Renal cortical epithelial cell (primary cell): ENCODE results near the gene DDX25. TPM values are rescaled to one million over a fixed set of nuclear protein-coding genes. Genes with fewer than 3 reads are reported as not detected.

Source experiments
- DNase-seq: peaks from one replicate; pipeline ENCODE4 v3.0.0-alpha.2; 2011; ENCODE audit warnings: low read depth
- total RNA-seq: library from RNA; depleted of rRNA; stranded (reverse); fragments of >200 nt; gene quantifications from 2 replicates; pipeline ENCODE4 v1.2.3, GENCODE V29; 2014

The DDX25 gene
- total RNA-seq, 1 donor from 2014 or later = 0.10 TPM

DNA sequence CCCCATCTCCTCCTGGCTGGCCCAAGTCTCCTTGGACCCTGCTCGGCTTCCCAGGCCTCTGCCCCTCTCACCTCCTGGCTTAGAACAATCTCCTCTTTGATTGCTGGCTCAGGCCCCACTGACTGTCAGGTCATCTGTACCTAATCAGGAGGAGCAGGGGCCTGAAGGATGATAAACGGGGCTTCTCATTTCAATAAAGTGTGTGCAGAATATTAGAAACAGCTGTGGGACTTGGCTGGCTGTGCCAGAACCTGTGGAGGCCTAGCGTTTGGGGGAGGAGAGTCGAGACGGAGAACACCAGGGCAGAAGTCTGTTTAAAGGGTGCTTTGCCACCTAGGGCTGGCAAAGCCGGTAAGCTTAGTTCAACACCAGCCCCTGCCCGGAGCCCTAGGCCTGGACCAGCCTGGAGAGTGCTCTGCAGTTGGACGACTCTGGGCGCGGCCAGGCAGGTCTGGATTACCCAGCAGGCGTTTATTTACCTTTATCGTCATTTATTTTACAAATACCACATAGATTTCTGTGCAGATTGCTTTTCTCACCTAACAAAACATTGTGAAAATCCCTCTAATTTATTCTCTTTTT, 31.4 kb downstream of the DDX25 start:
- DNase-seq = no peak

DNA sequence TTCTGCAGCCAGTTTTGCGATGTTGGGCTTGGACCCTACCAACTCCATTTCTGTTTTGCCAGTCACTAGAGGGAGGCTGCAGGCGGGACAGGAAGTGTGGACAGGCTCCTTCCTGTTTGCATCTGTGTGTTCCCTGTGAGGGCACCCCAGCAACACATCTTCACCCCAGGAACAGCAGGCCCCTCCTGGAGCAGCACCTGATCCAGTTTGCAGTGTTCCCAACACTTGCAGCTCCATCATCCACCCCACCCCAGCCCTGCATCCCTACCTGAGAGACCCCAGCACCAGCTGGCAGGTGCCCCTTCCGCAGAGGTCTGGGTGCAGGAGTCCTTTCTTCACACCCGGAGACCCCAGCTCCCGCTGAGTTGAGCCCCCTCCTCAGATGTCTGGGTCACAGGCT, 34.1 kb downstream of the DDX25 start:
- DNase-seq = no peak

DNA sequence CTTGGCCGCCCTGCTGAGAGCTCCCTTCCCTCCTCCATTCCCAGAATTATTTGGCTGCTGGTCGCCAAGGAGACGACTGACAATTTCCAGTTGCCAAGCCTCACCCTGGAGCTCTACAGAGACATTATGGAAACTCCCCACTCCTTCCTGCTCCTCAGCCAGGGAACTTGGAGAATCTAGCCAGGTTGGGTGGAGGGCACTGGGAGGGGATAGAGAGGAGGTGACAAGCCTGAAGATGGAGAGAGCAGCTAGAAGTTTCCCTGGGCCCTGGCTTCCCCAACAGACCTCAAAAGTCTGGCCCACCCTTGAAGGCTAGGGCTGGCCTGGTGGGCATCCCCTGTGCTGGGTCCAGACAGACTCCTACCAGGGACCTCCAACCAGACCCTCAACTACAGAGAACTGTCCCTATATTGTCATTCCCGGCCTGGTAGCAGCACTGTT, 34.8 kb downstream of the DDX25 start:
- DNase-seq = no peak

DNA sequence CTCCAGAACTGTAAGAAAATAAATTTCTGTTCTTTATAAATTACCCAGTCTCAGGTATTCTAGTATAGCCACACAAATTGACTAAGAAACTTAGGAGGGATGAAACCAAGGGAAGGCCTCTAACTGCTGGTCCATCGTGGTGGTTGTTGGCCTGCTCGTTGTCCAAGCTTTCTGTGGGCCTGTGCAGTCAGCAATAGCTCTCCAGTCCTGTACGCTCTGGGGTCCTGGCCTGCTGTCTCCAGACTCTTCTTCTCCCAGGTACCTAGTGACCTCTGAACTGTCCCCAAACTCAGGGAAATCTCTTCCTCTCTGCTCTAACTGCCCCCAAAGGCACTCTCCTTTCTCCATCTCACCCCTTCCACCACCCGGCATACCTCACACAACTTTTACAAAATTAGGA, 35.8 kb downstream of the DDX25 start:
- no peak for DNase-seq

DNA sequence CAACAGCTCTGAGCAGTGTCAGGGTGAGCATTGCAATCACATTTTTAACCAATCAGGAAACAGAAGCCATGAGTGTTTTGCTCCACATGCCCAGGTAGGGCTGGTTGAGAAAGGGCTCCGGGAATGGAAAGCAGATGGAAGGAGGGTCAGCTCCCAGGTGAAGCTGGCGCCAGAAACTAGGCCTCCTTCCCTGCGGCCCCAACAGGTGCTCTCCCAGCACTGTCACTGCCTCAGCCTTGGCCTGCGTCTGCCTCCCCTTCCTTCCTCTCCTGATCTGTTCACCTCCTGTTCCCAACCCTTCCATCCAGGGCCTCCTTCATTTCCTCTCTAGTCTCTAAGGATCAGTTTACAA, 36.9 kb downstream of the DDX25 start:
- DNase-seq = no peak

DNA sequence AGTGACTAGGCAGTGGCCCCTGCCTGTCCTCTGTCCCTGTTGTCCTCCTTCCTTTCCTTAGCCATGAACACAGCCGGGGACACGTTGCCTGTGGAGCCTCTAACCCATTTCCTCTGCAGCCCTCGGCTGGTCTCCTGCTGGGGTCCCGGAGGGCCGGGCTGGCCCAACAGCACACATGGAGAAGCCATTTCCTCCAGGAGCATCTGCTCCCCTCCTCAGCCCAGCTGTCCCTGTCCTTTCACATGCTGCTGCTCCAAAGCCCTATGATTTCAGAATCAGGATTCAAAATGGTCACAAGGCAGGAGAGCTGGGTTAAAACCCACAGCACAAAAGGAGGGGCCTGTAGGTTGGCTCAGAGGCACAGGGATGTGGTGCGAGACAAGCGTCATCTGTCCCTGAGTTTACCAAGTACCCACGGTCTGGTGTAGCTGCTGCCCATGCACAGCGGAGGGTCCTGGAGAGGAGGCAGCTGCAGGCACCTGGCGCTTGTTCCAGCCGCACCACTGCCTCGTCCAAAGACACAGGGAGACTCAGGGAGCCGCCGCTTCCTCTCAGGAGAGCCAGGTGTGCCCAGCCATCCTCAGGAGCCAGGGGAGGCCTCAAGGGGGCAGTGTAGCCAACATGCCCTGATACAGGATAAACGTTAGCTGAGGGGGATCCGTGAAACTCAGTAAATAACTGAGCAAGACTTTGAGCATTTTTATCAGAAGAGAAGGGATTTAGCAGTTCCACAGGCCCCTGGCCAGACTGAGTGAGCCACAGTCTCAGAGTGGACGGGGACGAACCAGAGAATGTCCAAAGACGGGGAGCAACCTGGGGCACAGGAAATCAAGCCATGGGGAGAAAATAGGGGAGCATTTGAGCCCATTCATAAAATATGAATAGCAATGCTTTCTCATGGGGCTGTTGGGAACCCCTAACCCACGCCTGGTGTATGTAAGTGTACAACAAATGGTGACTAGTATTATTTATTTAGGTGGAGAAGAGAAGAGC, 37.6 kb downstream of the DDX25 start:
- DNase-seq = peak; percentile 12

DNA sequence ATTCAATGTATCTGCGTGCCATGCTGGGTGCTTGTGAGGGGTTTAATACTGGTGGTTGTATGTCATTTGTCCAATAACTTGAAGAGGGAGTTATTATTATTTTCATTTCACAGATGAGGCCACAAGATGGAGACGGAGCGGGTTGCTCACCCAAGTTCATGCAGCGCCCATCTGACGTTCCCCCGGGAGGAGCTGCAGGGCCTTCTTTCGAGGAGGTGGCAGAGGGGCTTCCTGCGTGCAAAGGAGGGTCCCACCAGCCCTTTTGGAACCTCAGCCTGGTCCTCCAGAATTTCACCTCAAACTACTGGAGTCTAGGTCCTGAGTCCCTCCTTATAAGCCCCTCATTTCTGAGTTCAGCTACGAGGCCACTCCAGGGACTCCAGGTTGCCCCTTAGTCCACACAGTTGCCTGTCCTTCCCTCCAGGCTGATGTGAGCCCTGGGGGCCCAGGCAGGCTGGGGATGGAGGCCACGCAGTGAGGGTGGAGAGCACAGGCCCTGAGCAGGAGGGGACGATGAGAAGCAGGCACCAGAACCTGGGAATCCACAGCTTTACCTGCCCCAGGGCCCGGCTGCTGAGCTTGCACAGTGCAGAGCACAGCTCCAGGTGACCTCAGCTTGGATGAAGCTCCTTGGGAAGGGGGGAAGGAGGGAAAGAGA, 38.6 kb downstream of the DDX25 start:
- no peak for DNase-seq

DNA sequence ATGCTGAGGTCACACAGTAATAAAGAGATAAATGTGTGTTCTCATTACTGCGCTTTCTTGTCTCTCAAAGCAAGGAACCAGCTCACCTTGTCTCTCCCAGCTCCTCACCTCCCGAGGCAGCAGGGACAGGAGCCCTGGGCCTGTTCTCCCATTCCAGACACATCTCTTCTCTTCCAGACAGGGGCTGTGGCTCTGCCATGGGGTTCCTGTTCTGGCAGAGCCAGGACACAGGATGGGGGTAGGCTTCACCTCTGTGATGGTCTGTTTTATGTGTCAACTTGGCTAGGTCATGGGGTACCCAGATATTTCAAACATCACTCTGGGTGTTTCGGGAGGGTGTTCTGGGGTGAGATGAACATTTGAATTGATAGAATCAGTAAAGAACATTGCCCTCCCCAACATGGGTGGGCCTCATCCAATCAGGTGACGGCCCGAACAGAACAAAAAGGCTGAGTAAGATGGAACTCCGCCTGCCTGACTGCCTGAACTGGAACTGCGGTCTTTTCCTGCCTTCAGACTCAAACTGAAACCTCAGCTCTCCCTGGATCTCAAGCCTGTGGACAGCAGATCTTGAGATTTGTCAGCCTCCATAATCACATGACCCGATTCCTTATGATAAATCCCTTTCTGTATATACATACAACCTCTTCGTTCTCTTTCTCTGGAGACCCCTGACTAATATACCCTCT, 39.5 kb downstream of the DDX25 start:
- DNase-seq = no peak

DNA sequence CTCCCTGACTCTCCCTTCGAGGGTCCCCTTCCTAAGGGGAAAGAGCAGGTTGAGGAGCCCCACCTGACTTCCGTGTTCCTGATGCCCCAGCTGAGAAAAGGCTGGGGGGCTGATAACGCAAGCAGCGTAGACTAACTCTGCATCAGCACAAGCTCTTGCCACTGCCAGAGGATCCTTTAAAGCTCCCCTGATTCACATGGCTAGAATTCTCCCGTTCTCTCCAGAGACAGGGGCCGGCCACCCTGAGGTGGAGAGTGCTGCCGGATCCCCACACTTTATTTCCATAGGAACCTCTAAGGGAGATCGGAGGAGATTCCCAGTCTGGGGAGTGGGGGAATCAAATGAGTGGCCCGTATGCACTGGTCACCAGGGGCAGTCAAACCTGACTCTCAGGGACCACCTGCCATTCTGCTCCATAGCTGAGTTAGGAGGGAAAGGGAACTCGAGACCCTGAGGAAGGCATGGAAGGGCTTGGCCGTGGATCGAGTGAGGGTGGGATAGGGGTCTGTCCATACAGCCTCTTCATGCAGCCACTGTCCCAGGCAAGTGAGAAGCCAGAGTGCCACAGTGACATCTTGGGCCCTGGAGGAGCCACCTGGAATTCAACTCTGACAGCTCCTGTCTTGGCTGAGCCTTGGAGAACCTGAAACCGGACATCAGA, 40.2 kb downstream of the DDX25 start:
- DNase-seq = no peak

DNA sequence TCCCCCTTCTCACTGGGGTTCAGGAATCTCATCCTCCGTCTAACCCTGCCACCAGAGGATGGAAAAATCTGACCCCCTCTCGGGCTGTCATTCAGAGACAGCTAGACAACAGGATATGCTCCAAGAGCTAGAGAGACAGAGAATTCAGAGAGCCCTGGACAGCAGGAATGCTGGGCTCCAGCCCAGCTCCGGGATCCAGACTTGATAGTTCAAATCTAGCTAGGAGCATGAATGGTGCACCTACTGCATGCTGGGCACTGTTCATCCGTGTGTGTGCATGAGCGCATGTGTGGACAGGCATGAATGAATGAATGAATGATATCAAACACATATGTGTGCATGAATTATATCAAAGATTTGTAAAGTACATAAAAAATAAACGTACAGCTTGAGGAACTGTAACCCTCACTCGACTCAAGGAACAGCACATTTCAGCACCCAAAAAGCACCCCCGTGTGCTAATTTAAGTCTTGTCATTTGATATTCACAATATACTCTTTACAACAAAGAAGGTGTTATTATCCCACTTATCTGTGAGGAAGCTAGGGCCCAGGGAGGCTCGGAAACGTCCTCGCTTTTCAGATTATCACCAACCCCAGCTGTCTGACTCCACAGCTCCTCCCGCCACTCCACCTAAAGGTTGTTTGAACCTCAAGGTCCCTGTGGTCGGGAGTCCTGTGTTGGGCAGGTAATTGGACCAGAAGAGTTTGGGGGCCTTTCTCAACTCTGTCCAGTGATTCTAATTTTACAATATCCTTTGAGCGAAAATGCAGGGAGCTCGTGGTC, 40.9 kb downstream of the DDX25 start:
- DNase-seq = no peak

DNA sequence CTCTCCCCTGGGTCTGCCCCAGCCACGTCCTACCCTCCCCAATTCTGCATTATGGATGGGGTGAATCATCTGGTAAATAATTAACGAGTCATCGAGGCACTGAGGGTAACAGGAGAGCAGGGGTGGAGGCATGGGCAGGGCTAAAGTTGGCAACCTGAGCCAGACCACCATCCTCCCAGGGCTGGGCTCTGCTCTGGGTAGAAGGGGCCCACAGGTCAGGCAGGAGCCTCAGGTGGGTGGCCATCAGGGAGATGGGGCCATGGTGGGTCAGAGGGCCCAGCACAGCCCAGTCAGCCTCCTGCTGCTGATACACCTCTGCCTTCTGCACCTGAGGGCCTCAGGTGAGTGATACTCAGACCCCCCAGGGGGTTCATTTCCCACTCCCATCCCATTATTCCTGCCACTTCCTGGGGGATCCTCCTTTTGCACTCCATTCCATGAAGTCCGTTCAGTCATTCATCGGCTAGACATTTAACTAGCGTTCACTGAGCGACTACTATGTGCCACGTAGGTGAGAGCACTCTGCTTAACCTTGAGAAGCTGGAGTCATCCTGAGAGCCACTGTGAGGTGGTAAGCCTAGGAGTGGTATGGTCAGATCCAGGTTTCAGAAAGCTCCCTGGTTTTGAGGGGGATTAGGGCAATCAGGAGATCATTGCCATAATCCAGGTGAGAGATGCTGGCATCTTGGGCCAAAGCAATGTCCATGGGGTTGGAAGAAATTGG, 41.7 kb downstream of the DDX25 start, which contains the start of gene VSIG10L2:
TSS of gene VSIG10L2 (plus strand) at position 248 of the 724 bp plus-strand sequence. CDS start at position 260, 12 bp downstream.
- peak; percentile 35 for DNase-seq

DNA sequence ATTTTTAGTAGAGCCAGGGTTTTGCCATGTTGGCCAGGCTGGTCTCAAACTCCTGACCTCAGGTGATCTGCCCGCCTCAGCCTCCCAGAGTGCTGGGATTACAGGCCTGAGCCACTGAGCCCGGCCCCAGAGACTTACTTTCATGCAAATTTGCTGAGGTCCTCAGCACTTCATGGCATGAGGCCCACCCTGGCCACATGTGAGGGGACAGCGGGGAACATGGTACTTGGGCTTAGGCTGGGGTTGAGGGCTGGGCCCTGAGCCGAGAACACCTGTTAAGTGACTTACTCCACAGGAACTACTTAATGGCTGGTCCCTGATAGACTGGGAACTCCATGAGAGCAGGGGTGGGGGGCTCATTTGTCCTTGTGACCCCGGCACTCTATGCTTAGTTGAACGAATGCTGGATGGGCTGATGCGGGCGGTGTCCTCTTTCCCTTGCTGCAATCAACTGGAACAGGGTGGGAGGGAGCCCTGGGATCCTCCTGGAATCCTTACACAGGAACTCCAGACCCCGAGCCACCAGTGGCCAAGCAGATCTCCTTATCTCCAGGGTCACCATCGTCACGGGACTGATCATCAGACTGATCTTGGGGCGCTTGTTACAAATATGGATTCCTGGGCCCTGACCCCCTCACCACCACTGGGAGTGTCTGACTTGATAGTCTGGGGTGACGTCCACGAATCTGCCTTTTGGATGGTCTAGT, 42.6 kb downstream of the DDX25 start:
- no peak for DNase-seq

DNA sequence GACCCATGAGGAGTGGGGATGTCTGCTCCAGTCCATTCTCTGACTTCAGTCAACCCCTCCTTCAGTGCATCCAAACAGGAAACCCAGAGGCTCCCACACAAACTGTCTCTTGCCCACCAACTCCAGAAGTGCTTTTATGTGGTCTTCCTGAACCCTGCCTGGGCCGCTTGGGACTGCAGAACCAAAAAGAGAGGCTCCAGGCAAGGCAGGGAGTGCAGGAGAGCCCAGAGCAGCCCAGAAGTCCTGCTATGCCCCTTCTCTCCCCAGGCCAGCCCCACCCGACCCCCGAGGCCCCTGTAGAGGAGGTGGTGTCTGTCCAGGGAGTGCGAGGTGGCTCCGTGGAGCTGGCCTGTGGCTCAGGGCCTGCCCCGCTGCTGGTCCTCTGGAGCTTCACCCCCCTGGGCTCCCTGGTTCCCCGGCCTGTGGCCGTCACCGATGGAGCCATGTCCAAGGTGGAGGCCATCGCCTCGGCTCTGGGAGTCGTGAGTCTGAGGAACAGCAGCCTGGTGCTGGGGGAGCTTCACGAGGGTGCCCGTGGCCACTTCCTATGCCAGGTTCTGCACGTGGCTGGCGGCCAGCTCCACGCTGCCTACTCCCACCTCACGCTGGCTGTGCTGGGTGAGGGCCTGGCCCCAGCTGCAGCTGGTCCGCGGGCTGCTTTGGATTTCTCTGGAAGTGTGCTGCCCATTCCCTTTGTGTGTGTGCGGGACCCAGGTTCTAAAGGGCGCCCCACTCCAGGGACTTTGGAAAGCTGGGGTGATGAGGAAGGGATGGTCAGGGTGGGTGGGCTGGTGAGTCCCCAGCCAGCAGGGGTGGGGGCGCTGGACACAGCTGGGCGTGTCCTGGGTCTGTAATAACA, 43.3 kb downstream of the DDX25 start:
- DNase-seq = no peak

DNA sequence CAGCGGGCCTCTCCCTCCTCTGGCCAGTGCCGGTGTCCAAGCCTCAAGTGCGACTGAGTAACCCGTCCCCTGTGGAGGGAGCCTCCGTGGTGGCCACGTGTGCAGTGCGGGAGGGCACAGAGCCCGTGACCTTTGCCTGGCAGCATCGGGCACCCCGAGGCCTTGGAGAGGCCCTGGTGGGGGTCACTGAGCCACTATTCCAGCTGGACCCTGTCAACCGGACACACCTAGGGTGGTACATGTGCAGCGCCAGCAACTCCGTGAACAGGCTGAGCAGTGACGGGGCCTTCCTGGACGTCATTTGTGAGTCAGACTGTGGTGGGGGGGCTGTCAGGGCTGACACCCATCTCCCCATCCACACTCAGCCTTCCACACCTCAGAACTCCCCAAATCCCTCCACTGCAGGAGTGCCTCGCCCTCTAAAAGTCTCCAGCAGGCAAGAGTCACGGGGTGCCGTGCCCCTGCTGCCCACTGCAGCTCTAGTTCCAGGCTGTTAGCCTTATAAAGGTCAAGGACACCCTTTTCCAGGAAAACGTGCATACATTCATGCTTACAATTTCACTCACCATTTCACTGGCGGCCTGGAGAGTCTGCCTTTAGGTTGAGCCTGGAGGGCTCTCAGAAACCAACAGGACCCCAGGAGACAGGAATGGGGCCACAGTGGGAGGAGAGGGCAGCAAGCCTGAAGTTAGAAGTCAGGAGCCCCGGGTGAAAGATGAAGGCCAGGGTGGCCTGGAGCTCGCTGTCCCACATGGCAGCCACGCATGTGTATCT, 44.2 kb downstream of the DDX25 start:
- DNase-seq = no peak

DNA sequence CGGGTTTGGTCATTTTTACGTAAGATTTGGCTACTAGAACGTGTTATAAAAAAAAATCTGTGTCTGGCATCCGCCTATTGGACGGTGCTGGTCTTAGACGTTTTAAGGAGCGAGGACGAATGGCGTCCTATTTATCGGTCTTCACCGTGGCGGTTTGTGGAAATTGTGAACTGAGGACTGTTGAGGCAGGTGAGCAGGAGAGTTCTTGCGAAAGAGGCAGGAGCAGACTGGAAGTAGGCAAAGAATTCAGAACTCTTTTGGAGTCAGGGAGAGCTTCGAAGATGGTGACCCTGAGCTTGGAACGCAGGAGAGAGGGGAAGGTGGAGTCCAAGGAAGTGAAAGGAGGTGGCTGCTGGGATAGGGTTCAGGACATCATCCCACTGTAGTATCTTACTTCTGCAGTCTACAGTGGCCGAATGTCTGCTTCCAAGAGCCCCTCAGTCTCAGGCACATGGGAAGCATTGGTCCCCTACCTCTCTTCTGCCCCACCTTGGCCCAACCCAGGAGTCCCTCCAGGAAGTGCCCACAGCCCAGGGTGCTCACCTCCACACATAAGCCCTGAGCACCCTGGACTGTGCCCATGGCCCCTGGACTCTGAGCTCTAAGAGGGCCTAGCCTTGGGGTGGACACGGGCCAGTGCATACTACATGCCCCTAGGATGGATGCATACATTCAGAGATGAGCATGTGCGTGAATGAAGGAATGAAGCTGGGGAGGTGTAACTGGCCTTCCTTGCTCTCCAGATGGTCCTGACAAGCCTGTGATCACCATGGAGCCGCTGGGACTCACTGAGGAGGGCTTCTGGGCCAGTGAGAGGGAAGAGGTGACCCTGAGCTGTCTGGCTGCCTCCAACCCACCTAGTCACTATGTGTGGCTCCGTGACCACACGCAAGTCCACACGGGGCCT, 45.2 kb downstream of the DDX25 start:
- DNase-seq = no peak

DNA sequence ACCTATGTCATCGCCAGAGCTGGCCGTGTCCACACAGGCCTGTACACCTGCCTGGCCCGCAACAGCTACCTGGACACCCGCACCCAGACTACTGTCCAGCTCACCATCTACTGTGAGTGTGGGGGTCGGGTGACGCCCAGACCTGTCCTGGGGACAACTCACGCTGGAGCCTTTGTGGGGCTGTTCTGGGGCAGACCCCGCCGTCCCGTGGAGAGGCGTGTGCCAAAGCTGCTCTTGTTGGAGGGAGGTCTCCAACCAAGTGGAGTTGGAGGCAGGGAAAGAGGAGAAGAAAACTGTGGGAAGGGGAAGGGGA, 45.8 kb downstream of the DDX25 start:
- DNase-seq = no peak
